ENCODE data around the gene OSBPL5. TPM values are rescaled to one million over a fixed set of nuclear protein-coding genes. Genes with fewer than 3 reads are reported as not detected.
A peak's percentile ranks its signal among the peaks of the same experiment; 100 is the strongest.

OSBPL5 gene
- total and polyA plus RNA-seq, 2 of the 4 experiments (the other 2 are of a cell fraction), result 14.9 to 22.3 TPM

GRCh38 chr11:3055891-3056290 lies 109.2 kb downstream of the OSBPL5 start:
- in situ Hi-C loops (cut with MboI; ENCODE audit: low sequenced_read_pairs) (loop anchor here (25.0 kb wide), 1 partner anchor 356 kb away; no protein-coding TSS in a partner anchor), intact Hi-C loops (cut with micrococcal nuclease) (loop anchor here (10.0 kb wide), 1 partner anchor 109 kb away; the partner anchor contains the start of gene OSBPL5), dilution Hi-C loops (cut with HindIII; ENCODE audit: low sequenced_read_pairs, unreplicated experiment) (no loop called here)
- Histone ChIP-seq H3K27ac (ENCODE audit: insufficient read depth, low read length) (no peak overlapping the region), H3K56ac (ENCODE audit: extremely low read depth, insufficient read depth, low read length) (peak overlapping the region; percentile 24; the same call in 1 of the 2 replicates), H3K4ac (ENCODE audit: low read depth, low read length) (peak overlapping the region; percentile 94; the same call in 1 of the 2 replicates), H2BK20ac (ENCODE audit: low read depth, low read length) (no peak overlapping the region), H3K18ac (ENCODE audit: low read depth, low read length) (no peak overlapping the region), H2AK9ac (replicated peaks; ENCODE audit: low read depth, low read length, poor library complexity) (peak overlapping the region; percentile 4), H4K91ac (ENCODE audit: insufficient read depth, low read depth, low read length) (no peak overlapping the region), H2AK5ac (ENCODE audit: low read depth, low read length) (no peak overlapping the region; the same call in 1 of the 2 replicates), H3K9me1 (ENCODE audit: insufficient read depth, low read length) (peaks cover 27% of the 10 kb centered on the region), H3K27me3 (ENCODE audit: control insufficient read depth, insufficient read depth, low read length) (no peaks in the 10 kb centered on the region), H4K5ac (ENCODE audit: low read depth, low read length) (no peak overlapping the region), H3K79me1 (ENCODE audit: low read depth in 1 of 2, low read length in 2 of 2) (peaks cover 0 to 61% of the 10 kb centered on the region in 2 experiments; a peak in 3 of 4 replicates), H3K4me1 (ENCODE audit: control insufficient read depth, insufficient read depth, low read length) (peaks cover 15% of the 10 kb centered on the region), H3K9me3 (ENCODE audit: control insufficient read depth, insufficient read depth, low read length) (no peaks in the 10 kb centered on the region), H3K14ac (replicated peaks; ENCODE audit: low read depth, low read length) (peak overlapping the region; percentile 93), H3K4me3 (ENCODE audit: insufficient read depth, low read depth, low read length) (peak overlapping the region; percentile 87), H2BK5ac (ENCODE audit: low read depth, low read length, poor library complexity, severe bottlenecking) (no peak overlapping the region), H4K8ac (ENCODE audit: low read depth in 2 of 2, low read length in 2 of 2) (no peak overlapping the region), H3K36me3 (ENCODE audit: control insufficient read depth, insufficient read depth, low read length) (peaks cover 17% of the 10 kb centered on the region), H3K4me2 (ENCODE audit: low read depth, low read length) (peak overlapping the region; percentile 95), H2BK120ac (ENCODE audit: low read depth, low read length) (no peak overlapping the region), H3K23ac (ENCODE audit: low read depth, low read length) (peak overlapping the region; percentile 91), H4K20me1 (ENCODE audit: insufficient read depth, low read length) (peaks cover 39% of the 10 kb centered on the region), H3K9ac (ENCODE audit: low read depth, low read length) (peak overlapping the region; percentile 96), H2AFZ (replicated peaks; ENCODE audit: low read length, poor library complexity) (no peak overlapping the region), H2BK15ac (ENCODE audit: low read depth, low read length) (no peak overlapping the region)
- no CpG with 5 or more reads among the region's 8 CpGs for WGBS, 2 experiments (ENCODE audit: extremely low coverage in 2 of 2, insufficient read length in 1 of 2)
- no peak for TF ChIP-seq ELK1 (IDR thresholded peaks at IDR 0.05; ENCODE audit: borderline replicate concordance, low read depth, low read length)
- no peak for TF ChIP-seq CTCF (conservative IDR thresholded peaks at IDR 0.05; ENCODE audit: low read depth, low read length)
- no peak for TF ChIP-seq POLR2A (IDR thresholded peaks at IDR 0.05; ENCODE audit: low read depth, low read length)
- no peak for TF ChIP-seq USF2 (IDR thresholded peaks at IDR 0.05; ENCODE audit: low read depth, low read length)
- TF ChIP-seq SMC3 (IDR thresholded peaks at IDR 0.05; ENCODE audit: low read depth, low read length), result no peak
- no peak for TF ChIP-seq RCOR1 (IDR thresholded peaks at IDR 0.05; ENCODE audit: insufficient replicate concordance, low read length)
- no peak for TF ChIP-seq BHLHE40 (IDR thresholded peaks at IDR 0.05; ENCODE audit: low read depth, low read length)
- no peak for TF ChIP-seq RFX5 (IDR thresholded peaks at IDR 0.05; ENCODE audit: low read depth, low read length)
- TF ChIP-seq MAFK (IDR thresholded peaks at IDR 0.05; ENCODE audit: low read depth, low read length), result no peak
- no peak for TF ChIP-seq CHD1 (IDR thresholded peaks at IDR 0.05; ENCODE audit: low read depth, low read length)
- TF ChIP-seq RAD21 (IDR thresholded peaks at IDR 0.05; ENCODE audit: low read length), result no peak
- no peak for TF ChIP-seq MAZ (IDR thresholded peaks at IDR 0.05; ENCODE audit: borderline replicate concordance, low read depth, low read length)
- DNase-seq (no peak), ATAC-seq (ENCODE audit: low read depth) (no peak)
- ChIA-PET POLR2A (ENCODE audit: unreplicated experiment) (no interaction called here), CTCF (no interaction called here)
- BruUV-seq (replicated peaks), result no TSS peak

Data from IMR-90 (cell line).